Activated CD4-positive, alpha-beta T cell treated with anti-CD3 and anti-CD28 coated beads, Interleukin-2, Interleukin-4, amounts not matched to agents 100 ng/mL and 50 ng/mL, durations not matched to agents 16 hours and 8 hours (primary cell): ENCODE results near the gene KCNE1.
"Not testable (repeated sequence)": the region's sequence is repeated elsewhere in the genome, so short reads cannot be mapped to it uniquely, and the experiment has no call there.

Experiments used
- DNase-seq: peaks from one replicate; pipeline ENCODE4 v3.0.0-alpha.2; 2020; ENCODE audit warnings: low spot score

Gene KCNE1

DNA sequence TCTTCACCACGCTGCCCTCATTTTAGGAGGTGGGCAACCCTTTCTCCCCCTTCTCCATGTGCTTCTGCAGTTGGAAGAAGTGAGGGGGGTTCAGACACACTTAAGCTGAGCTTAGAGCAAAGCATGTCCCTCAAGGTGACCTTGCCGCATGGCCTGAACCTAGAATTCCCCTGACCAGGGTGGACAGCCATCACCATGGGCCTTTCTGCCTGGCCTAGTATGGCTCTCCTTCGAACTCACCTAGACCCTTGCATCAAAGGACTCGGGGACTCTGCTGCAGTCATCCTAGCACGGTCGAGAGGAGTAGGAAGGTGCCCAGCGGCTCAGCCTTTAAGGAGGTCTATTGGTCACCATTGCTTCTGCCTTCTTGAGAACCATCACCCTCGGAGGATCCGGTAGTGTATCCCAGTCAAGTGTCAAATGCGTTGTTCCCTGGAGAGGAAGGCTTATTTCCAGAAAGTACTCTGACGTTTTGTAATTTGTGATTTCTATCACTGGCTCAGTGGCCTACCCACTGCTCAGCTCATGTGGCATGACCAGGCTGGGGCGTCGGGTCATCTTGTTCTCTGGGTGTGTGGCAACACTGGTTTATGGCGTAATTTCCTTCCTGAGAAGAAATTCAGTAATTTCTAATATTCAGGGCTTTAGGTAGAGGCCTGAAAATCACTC, at the start of gene KCNE1:
Gene KCNE1 (minus strand): TSS at position 424 of the 669 bp plus-strand sequence. CDS start 62,576 bp downstream, outside the sequence.
- no peak for DNase-seq

GRCh38 chr21:34561806-34562205, 49.8 kb upstream of the KCNE1 start:
- no peak for DNase-seq

GRCh38 chr21:34560609-34561008, 48.6 kb upstream of the KCNE1 start:
- DNase-seq, result no peak

DNA sequence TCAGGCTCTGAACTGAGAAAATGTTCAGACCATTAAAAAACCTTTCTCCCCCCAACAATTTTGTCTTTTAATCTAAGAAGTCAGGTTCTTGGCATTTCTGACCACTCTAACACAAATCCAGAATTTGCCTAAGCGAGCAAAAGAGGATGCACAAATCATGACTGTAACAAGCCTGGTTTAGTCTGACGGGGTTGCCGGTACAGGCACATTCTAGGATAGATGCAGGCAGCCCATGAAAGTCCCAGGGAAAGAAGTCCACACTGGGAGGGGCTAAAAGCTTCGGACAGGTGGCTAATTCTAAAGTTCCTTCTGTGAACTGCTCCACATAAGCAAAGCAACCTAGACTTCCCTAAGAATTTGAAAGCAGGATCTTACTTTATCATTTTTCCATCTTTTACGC, 48.0 kb upstream of the KCNE1 start:
- no peak for DNase-seq

DNA sequence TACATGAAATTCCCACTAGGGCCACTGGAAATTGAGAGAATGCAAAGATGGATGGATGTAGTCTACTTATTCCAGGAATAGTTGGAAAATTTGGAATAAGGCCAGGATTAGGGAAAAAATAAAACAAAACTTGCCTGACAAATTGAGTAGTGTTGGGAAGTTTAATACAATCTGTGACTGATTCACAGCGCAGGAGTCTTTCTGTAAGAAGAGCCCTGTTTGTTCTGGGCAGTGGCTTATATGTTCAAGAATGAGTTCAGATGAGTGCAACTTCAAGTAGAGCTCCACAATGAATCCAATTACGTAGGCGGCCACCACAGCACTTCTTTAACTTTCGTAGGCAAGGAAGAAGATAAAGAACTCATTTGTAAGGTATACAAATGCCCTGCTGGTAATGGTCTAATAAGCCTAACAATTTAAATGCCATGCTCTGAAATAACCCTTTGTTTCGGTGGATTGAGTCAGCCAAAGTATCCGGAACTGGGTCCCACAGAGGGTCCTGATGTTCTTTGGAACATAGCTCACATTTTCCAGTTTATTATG, 47.1 kb upstream of the KCNE1 start:
- no peak for DNase-seq

- DNase-seq, result no peak
These were observed 46.2 kb upstream of the KCNE1 start for GRCh38 chr21:34558166-34558565.

- DNase-seq, result no peak
These were observed 45.3 kb upstream of the KCNE1 start for GRCh38 chr21:34557261-34557660.

GRCh38 chr21:34554670-34555069, 42.7 kb upstream of the KCNE1 start:
- not testable (repeated sequence) for DNase-seq

DNA sequence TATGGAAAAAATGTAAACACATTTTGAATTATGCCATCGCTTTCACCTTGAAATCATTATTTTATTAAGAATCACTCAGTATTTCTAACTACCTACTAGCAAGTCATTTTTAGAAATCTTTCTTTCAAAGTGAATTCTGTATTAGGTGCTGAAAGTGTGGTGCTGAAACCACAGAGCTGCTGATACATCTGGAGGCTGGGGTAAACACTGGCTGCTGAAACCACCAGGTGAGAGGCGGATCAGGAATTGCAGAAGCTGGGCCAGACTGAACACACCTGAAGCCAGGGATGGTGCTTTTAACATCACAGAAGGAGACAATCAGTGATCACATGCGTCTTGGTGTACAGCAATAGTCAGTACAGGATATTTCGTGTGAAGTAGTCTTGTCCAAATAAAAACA, 42.2 kb upstream of the KCNE1 start:
- DNase-seq, result no peak

- no peak for DNase-seq
These were observed 41.3 kb upstream of the KCNE1 start for GRCh38 chr21:34553151-34553952.

DNA sequence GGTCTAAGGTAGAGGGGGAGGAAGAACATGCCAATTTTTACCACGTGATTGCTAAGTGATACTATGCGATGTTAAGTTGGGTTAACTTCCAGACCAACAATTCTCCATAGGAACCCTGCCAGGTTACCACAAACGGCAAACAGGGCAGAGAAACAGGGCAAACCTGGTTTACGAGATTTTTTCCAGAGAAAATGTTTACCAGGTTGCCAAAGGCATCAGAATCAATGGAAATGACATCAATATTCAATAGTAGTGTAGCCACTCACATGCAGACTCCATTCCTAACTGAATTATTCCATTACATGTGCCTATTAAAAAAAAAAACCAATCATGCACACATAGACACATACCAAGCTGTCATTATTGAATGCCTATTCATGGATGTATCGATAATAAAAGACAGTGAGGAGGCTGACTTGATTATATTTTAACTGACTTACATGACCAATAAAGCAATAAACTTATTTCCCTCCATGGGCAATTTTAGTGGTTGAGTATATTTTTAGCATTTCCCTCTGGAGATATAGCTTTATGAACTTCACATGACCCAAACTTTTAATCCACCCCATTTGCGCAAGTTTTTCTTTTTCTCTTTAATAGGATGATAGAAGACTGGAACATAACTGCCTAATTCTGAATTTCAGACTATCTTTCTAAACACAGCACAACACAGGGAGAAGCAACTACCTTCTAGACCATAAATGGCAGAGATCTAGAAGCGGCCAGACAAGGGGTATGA, 40.5 kb upstream of the KCNE1 start:
- DNase-seq, result no peak

DNA sequence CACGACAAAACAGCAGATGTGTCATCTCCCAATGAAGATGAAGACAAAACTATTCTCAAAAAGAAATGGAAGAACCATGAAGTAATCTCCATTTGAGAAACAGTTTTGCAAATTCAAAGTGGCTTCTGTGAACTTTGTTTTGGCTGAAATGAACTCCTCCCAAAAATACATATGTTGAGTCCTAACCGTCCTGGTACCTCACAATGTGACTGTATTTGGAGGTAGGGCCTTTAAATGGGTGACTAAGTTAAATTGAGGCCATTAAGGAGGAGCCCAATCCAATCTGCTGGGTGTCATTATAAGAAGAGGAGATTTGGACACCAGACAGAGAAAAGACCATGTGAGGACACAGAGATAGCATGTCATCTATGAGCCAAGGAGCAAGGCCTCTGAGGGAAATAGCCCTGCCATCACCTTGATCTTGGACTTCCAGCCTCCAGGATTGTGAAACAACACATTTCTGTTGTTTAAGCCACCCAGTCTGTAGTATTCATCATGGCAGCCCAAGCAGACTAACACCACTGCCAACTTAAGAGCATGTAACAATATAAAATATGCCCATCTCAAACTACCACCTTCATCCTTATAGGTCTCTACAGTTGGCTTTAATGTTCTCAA, 38.3 kb upstream of the KCNE1 start:
- no peak for DNase-seq

- DNase-seq, result no peak
These were observed 36.9 kb upstream of the KCNE1 start for GRCh38 chr21:34548781-34549376.

GRCh38 chr21:34546542-34546941, 34.5 kb upstream of the KCNE1 start:
- DNase-seq, result no peak

DNA sequence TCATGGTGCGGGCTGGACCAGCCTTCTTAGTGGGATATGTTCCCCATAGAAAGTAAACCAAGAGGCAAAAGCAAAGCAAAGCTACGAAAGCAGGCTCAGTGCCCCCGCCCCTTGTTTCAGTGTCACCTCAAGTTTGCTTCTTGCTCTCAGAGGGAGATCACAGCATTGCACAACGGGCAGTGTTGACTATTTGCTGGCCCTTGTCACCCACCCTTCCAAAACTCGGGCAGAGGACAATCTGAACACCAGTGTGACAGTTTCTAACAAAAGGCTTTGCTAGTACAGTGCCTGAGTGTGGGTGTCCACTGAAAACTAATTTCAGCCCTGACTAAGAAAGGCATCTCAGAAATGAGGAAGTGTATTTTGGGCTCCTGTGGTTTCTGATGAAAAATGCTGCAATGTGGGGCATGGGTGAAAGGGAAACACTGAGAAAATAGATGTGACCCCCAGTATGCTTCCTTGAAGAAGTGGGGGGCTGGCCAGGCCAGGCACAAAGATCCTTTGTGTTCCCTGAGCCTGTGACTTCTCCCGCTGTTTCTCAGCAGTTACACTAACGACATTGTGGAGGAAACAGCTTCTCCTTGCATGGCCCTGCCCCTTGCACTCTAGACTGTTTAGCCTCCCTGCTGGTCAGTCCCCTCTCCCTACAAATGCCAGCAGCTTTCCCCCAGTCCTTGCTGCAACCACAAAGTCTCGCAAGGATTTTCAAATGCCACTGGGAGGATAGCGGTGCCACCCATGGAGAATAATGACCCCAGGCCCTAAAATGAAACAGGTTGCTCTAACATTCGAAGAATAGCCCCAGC, 33.3 kb upstream of the KCNE1 start:
- DNase-seq, result peak; percentile 24

DNA sequence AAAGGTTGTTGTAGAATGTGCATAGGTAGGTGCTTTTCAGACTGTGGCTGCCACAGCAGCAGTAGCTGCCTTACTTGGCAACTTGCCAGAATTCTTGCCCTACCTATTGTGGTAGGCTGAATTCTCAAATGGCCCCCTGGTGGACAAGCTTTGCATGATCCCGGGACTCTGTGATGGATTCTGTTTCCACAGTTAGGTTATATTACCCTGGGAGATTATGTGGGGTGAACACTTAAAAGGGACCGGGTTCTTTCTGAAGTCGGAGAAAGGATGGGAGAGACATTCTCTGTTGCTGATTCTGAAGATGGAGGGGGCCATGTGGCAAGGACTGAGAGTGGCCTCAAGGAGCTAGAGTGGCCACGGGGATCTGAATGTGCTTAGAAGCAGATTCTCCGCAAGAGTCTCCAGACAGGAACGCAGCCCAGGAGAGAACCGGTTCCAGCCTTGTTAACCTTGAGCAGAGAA, 32.1 kb upstream of the KCNE1 start:
- DNase-seq, result peak; percentile 42

GRCh38 chr21:34543017-34543416, 31.0 kb upstream of the KCNE1 start:
- no peak for DNase-seq

- no peak for DNase-seq
These were observed 28.2 kb upstream of the KCNE1 start for GRCh38 chr21:34540206-34540605.

DNA sequence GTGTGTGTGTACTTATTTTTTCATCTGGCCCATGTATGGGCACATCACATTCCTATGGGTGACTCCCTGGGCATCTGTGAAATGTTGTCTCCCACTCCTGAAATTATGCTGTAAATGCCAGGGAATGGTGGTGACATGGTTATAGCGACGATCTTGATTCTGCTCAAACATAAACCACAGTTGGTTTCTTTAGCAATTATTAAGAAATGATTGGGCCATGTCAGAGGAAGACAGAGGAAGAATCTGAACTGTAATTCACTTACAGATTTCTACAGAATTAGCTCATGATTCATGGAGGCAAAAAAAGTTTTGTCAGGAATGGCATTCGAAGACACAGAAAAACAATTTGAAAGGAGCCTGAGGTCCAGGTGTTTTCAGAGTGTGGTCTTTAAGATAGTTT, 25.8 kb upstream of the KCNE1 start:
- no peak for DNase-seq

GRCh38 chr21:34536820-34537219, 24.8 kb upstream of the KCNE1 start:
- DNase-seq, result no peak

DNA sequence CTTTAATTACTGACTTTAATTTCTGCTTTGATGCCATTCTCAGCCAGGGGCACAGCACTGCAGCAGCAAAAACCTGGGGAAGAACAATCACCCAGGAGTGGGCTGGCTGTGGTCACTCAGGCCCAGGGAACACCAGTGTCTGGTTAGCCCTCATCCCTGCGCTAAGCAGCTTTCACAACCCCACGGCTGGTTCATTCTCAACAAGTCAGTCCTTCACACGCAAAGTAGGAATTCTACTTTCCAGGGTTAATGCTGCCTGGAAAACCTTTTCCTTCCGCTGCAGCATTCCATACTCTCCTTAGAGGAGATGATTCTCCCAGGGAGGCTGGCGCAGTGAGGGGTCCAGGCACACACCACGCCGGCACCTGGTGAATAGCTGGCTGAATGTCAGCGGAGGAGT, 24.3 kb upstream of the KCNE1 start:
- no peak for DNase-seq
